GM12892 (cell line): ENCODE measurements around the gene METAP1.
"Not testable (repeated sequence)": the region's sequence is repeated elsewhere in the genome, so short reads cannot be mapped to it uniquely, and the experiment has no call there.

Source experiments
- DNase-seq: peaks from one replicate; pipeline ENCODE4 v3.0.0; 2011; ENCODE audit not compliant: insufficient read length
- FAIRE-seq: peaks from 2 replicates; lab custom pipeline; 2011; peaks lifted over from hg19 to GRCh38; lab: Jason Lieb, UNC
- POLR2A ChIP-seq: IDR thresholded peaks from 2 replicates; pipeline ENCODE4 v1.6.1; 2011; ENCODE audit warnings: low read depth, low read length, control low read depth
- POLR2AphosphoS5 ChIP-seq: IDR thresholded peaks from 2 replicates; pipeline ENCODE4 v1.6.1; 2011; ENCODE audit warnings: low read depth, low read length, control low read depth
- TAF1 ChIP-seq: IDR thresholded peaks from 2 replicates; pipeline ENCODE4 v1.6.1; 2011; ENCODE audit warnings: low read depth, mild to moderate bottlenecking, control low read depth, low read length, borderline replicate concordance

Gene METAP1

GRCh38 chr4:99088481-99089365 is 93.2 kb downstream of the METAP1 start, which contains the start of gene ADH5:
TSS of gene ADH5 (minus strand) at chr4:99088788. CDS start at chr4:99088700, 88 bp downstream.
- FAIRE-seq (peak; percentile 89), DNase-seq (peak; percentile 82)
- TF ChIP-seq POLR2A = peak; percentile 94
- TF ChIP-seq TAF1 = peak; percentile 86; the same call in 1 of the 2 replicates
- TF ChIP-seq POLR2AphosphoS5 = peak; percentile 92

GRCh38 chr4:99090481-99091215 is 95.1 kb downstream of the METAP1 start:
- DNase-seq (no peak), FAIRE-seq (no peak)
- TF ChIP-seq TAF1 = no peak
- TF ChIP-seq POLR2A = no peak
- TF ChIP-seq POLR2AphosphoS5 = no peak

- no peak for DNase-seq
- no peak for FAIRE-seq
- TF ChIP-seq TAF1 = no peak
- no peak for TF ChIP-seq POLR2A
- TF ChIP-seq POLR2AphosphoS5 = no peak
These were observed 95.7 kb downstream of the METAP1 start for GRCh38 chr4:99091216-99091575.

- FAIRE-seq, DNase-seq: not testable (repeated sequence)
These were observed 96.3 kb downstream of the METAP1 start for GRCh38 chr4:99091841-99092240.

GRCh38 chr4:99099311-99099710 is 103.8 kb downstream of the METAP1 start:
- TF ChIP-seq POLR2A = no peak
- FAIRE-seq (no peak), DNase-seq (no peak)

GRCh38 chr4:99099814-99100213 is 104.3 kb downstream of the METAP1 start:
- not testable (repeated sequence) for DNase-seq, FAIRE-seq

- no peak for FAIRE-seq
- no peak for TF ChIP-seq POLR2AphosphoS5
- no peak for TF ChIP-seq TAF1
- TF ChIP-seq POLR2A = no peak
These were observed 105.4 kb downstream of the METAP1 start for GRCh38 chr4:99100876-99101275.

GRCh38 chr4:99102634-99103033 is 107.1 kb downstream of the METAP1 start:
- TF ChIP-seq POLR2A (no peak), TAF1 (no peak), POLR2AphosphoS5 (no peak)
- DNase-seq = no peak
- no peak for FAIRE-seq

More at GRCh38 chr4:99100876-99101275, 105.4 kb downstream of the METAP1 start:
- no peak for DNase-seq

- FAIRE-seq (no peak), DNase-seq (no peak)
- TF ChIP-seq TAF1 (no peak), POLR2AphosphoS5 (no peak), POLR2A (no peak)
These were observed 107.6 kb downstream of the METAP1 start for GRCh38 chr4:99103166-99103565.

- no peak for TF ChIP-seq POLR2A
- no peak for TF ChIP-seq TAF1
- TF ChIP-seq POLR2AphosphoS5 = no peak
- FAIRE-seq = no peak
- no peak for DNase-seq
These were observed 108.6 kb downstream of the METAP1 start for GRCh38 chr4:99104153-99104552.

GRCh38 chr4:99109286-99109685 is 113.8 kb downstream of the METAP1 start:
- not testable (repeated sequence) for DNase-seq, FAIRE-seq
